KBM-7 (cell line): ENCODE data around the gene SIPA1L2.

ENCODE experiments used
- DNase-seq: peaks from one replicate; pipeline ENCODE4 v3.0.0-alpha.2; 2015
- in situ Hi-C: fragments of 300-500 bp; cut with MboI; formaldehyde crosslinking; loops from 2 replicates; pipeline ENCODE4 v1.14.3; 2020; ENCODE audit warnings: low sequenced_read_pairs, low pct_unique_long_range_greater_than_20kb, mixed read lengths

Gene SIPA1L2

GRCh38 chr1:232630047-232630893 lies at the start of gene SIPA1L2:
SIPA1L2 (minus strand) TSS chr1:232630133; CDS start chr1:232515339, 114,794 bp downstream.
- in situ Hi-C loops = loop anchor here (25.0 kb wide), 1 partner anchor 607 kb away; no protein-coding TSS in a partner anchor
- peak; percentile 77 for DNase-seq

GRCh38 chr1:232678185-232678886 lies 48.4 kb upstream of the SIPA1L2 start:
- no peak for DNase-seq
- in situ Hi-C loops = no loop called here

GRCh38 chr1:232676307-232676706 lies 46.4 kb upstream of the SIPA1L2 start:
- DNase-seq = no peak
- in situ Hi-C loops = no loop called here

GRCh38 chr1:232675898-232676297 lies 46.0 kb upstream of the SIPA1L2 start:
- no peak for DNase-seq
- in situ Hi-C loops = no loop called here

GRCh38 chr1:232675260-232675659 lies 45.3 kb upstream of the SIPA1L2 start:
- DNase-seq = no peak
- in situ Hi-C loops = no loop called here

- in situ Hi-C loops = no loop called here
- DNase-seq = no peak
Observed at GRCh38 chr1:232673256-232673655, 43.3 kb upstream of the SIPA1L2 start.

GRCh38 chr1:232669981-232670747 lies 40.2 kb upstream of the SIPA1L2 start:
- DNase-seq = no peak
- in situ Hi-C loops = no loop called here

- in situ Hi-C loops = no loop called here
Observed at GRCh38 chr1:232667778-232668165, 37.8 kb upstream of the SIPA1L2 start.

GRCh38 chr1:232667094-232667777 lies 37.3 kb upstream of the SIPA1L2 start:
- in situ Hi-C loops = no loop called here
- no peak for DNase-seq

More at GRCh38 chr1:232667778-232668165, 37.8 kb upstream of the SIPA1L2 start:
- no peak for DNase-seq

GRCh38 chr1:232664844-232665777 lies 35.2 kb upstream of the SIPA1L2 start:
- in situ Hi-C loops = no loop called here
- DNase-seq = no peak

GRCh38 chr1:232662910-232663309 lies 33.0 kb upstream of the SIPA1L2 start:
- DNase-seq = no peak
- in situ Hi-C loops = no loop called here

- DNase-seq = no peak
- in situ Hi-C loops = no loop called here
Observed at GRCh38 chr1:232658386-232658785, 28.5 kb upstream of the SIPA1L2 start.

GRCh38 chr1:232657426-232658005 lies 27.6 kb upstream of the SIPA1L2 start:
- no peak for DNase-seq
- in situ Hi-C loops = no loop called here

GRCh38 chr1:232655746-232656085 lies 25.8 kb upstream of the SIPA1L2 start:
- no peak for DNase-seq
- in situ Hi-C loops = no loop called here

- DNase-seq = no peak
- in situ Hi-C loops = no loop called here
Observed at GRCh38 chr1:232655028-232655745, 25.3 kb upstream of the SIPA1L2 start.

GRCh38 chr1:232653789-232654188 lies 23.9 kb upstream of the SIPA1L2 start:
- in situ Hi-C loops = no loop called here
- DNase-seq = no peak

- no peak for DNase-seq
- in situ Hi-C loops = no loop called here
Observed at GRCh38 chr1:232650845-232651244, 20.9 kb upstream of the SIPA1L2 start.
